Measurements from ENCODE around the gene FRK.
"Not testable (repeated sequence)": the region's sequence is repeated elsewhere in the genome, so short reads cannot be mapped to it uniquely, and the experiment has no call there.

Gene FRK, protein sequence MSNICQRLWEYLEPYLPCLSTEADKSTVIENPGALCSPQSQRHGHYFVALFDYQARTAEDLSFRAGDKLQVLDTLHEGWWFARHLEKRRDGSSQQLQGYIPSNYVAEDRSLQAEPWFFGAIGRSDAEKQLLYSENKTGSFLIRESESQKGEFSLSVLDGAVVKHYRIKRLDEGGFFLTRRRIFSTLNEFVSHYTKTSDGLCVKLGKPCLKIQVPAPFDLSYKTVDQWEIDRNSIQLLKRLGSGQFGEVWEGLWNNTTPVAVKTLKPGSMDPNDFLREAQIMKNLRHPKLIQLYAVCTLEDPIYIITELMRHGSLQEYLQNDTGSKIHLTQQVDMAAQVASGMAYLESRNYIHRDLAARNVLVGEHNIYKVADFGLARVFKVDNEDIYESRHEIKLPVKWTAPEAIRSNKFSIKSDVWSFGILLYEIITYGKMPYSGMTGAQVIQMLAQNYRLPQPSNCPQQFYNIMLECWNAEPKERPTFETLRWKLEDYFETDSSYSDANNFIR

DNA sequence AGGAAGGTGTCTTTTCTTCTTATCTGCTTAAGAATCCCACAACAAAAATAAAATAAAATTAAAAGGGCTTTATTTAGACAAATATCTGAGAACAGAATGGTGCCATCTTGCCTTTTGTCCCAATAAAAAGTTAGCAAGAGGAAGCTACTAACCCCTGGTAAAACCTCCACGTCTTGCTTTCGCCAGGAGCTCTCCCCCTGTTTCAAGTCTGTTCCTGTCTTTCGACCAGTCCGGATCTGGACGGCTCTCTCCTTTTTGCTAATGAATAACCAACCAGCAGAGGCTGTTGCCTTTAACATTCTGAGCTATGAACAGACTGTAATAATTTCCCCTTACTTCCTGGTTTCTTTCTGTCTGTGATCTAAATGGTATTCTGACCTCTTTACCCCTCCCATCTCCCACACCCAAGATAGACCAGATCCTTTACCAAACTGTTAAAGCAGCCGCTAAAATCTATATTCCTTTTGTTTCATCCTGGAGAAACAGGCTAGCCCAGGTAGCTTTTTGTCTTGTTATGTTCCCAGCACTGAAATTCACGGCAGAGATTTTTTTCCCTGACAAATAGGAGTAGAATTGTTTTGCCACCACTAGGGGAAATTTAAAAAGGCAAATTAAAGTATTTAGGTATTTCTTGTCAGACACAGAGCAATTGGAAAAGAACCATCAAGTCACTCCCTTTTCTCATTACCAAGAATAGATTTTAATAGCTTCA lies at the start of gene FRK:
Gene FRK, minus strand, starts transcription at position 320 of the 712 bp plus-strand sequence. CDS start 580 bp downstream, outside the sequence.
- peak within 1 kb of the TSS in 20 of 21 experiments; percentile 37 to 83 (median 68) for H3K27ac ChIP-seq
- peak within 1 kb of the TSS; percentile 31 to 53 (median 36) for H3K4me3 ChIP-seq

DNA sequence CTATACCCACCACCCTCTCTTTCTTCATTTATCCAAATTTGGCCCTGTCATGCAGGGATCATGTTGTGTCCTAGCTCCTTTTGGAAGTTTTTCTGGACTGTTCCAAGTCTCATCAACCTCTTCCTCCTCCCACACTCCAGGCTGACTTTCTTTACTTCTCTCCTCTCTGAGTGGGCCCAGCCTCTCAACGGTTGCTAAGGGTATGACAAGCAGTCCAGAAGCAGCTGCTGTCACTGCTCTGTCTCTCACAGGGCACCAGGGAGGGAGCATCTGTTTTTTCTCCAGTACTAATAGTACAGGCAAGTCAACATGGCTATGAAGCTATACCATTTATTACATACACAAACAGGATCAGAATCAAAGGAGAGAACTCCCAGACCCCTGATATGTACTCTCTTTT lies 48.1 kb upstream of the FRK start:
- no peak overlapping the region for H3K27ac ChIP-seq
- H3K4me3 ChIP-seq = no peak overlapping the region

DNA sequence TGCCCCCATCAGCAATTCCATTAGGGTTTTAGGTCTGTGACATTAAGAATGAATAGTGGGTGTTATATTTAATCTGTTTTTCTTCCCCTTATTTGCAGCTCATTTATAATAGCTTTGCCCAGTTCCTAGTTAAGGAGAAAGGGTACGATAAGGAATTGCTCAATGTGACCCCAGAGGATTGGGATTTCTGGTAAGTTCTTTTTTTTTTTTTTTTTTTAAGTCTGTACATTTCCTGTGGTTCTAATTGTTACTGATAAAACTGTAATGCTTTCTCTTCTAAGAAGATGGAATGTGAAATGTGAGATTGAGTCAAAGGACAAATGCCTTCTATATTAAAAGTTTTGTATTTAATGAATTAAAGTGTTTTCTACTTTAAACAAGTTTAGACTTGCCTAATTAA lies 45.5 kb upstream of the FRK start:
- H3K27ac ChIP-seq = no peak overlapping the region
- H3K4me3 ChIP-seq = no peak overlapping the region

DNA sequence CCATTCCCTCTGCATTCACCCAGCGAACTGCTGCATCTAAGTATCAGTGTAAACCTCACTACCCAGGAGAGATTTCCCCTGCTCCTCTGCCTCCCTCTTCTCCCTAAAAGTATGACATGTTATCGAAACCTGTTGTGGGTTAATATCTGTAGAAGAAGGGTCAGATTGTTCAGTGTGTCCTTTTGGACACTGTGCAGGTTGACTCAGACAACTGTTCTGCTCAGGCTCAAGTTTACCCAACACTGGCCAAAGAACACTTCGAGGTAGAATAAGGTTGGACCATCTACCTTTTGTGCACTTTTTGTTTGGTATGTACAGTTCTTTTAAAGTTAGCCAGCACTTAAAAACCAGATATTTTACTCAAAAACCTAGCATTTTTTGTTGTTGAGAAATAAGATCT lies 44.6 kb upstream of the FRK start:
- no peak overlapping the region for H3K27ac ChIP-seq

DNA sequence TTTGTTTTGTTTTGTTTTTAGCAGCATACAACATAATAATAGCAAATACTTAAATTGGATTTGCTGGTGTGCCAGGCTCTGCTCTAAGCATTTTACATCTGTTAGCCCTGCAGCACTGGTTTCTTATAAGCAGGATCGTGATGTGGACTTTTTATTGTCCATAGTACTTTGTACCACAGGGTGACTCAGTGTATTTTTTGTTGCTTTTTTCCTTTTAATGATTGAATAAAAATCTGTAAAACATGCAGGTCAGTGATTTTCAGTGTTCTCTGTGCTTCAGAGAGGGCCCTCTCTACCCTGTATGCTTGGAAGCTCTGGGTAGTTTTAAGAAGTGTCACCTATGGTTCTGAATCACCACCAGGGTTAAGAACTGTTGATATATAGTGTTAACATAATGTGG lies 43.9 kb upstream of the FRK start:
- H3K4me3 ChIP-seq = no peak overlapping the region
- H3K27ac ChIP-seq = no peak overlapping the region

More for the DNA sequence above, 44.6 kb upstream of the FRK start:
- no peak overlapping the region for H3K4me3 ChIP-seq

DNA sequence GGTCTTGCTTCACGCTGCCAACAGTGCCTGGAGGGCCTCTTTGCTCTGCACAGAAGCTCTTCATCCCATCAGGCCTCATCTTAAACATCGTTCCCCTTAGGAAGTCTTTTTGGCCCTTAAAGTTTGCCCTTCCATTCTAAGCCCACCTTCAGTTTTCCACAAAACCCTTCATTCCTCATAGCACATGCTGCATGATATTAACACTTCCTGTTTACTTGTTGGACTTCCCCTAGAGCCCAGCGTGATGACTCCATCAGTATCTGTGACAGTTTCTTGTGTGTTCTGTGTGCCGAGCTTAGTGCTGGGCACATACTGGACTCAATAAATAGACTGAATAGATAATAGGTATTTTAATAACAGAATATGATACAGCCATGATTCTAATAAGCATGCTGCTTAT lies 42.2 kb upstream of the FRK start:
- no peak overlapping the region for H3K27ac ChIP-seq
- no peak overlapping the region for H3K4me3 ChIP-seq

DNA sequence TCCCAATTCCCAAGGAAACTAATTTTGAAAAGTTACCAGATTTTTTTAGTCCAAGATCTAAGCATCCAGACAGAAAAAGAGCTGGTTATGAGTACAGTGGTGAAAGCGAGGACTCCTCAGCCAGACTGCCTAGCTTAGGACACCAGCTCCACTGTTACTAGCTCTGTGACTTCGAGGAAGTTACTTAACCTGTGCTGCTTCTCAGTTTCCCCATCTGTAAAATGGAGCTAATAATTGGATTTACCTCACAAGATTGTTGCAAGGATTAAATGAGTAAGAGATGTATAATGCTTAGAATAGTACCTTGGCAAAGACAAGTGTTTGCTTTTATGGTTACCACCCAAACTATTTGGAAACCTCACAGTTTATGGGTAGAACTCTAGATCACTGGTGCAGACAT lies 41.1 kb upstream of the FRK start:
- peak overlapping the region in 8 of 21 experiments; percentile 75 to 94 (median 88) for H3K27ac ChIP-seq
- H3K4me3 ChIP-seq = peak overlapping the region; percentile 68 to 84 (median 72)

DNA sequence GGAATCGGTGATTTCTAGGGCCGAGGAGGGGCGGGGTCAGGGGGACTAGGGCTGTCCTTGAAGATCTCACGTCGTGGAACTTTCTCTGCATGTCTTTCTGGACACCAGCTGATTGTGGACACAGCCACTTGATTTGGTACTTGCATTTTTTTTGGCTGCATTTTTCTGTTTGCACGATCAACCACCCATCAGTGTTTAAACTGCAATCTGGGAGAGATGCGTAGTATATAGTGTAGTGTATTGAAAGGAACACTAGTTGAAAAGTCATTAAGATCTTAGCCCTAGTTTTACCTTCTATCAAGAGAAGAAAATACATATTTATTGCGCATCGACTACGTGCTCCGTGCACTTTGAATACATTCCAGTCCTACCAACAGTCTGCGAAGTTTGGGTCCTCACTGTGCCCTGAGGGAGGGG lies 40.6 kb upstream of the FRK start:
- Histone ChIP-seq H3K27ac (peak overlapping the region in 20 of 21 experiments; percentile 59 to 94 (median 86)), H3K4me3 (peak overlapping the region; percentile 68 to 84 (median 72))

DNA sequence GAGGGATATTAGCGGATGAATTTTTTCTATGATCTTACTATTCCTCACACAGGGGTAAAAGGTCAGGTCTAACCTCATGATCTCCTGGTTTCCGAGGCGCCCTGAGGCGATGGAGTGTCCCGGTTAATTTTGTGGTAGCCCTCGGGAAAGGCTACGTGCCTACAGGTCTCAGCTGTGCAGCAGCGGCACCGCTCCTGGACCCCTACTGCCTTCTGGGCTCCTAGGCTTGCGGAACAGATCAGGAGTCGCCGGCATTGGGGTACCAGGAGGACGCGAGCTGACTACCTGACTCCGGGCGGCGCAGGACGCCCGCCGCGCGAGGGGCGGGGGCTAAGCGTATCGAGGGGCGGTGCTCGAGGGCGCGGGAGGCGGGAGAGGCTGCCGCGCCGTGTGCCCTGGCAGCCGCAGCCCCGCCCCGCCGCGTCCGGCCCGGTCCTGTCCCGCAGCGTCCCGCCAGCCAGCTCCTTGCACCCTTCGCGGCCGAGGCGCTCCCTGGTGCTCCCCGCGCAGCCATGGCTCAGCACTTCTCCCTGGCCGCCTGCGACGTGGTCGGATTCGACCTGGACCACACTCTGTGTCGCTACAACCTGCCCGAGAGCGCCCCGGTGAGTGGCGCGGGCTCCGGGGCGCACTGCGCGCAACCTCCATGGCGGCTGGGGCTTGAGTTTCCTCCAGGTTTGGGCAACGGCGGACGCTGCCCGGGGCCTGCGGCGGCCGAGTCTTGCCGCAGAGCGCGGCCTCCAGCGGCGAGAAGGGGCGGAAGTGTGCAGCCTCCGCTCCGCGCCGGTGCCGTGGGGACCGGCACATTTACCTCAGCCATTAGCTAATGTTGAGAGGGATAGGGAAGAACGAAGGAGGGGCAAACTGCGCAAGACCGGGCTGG lies 40.0 kb upstream of the FRK start, which contains the start of gene NT5DC1:
Gene NT5DC1, plus strand, starts transcription at position 435 of the 883 bp plus-strand sequence. Its CDS starts 78 bp downstream, at position 513.
- H3K27ac ChIP-seq = peak within 1 kb of the TSS; percentile 59 to 94 (median 86)
- H3K4me3 ChIP-seq = peak within 1 kb of the TSS; percentile 68 to 84 (median 72)

DNA sequence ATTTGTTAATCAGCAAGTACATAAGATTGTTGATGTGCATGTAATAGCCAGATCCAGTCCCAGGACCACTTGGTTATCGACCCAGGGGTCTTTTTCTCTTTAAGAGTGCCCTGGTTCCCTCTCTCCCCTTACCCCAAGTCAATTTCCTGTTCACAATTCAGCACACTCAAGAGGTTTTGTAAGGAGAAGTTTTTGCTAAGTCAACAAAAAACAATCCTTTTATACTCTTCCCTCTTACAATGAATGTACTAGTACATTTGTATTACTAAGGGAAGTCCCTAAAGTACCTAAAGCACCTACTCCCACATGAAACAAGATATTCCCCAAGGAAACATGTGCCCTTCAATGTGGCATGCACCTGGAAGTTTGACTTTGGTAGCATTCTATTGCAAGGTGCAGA lies 38.3 kb upstream of the FRK start:
- peak overlapping the region in 1 of 21 experiments; percentile 38 for H3K27ac ChIP-seq

DNA sequence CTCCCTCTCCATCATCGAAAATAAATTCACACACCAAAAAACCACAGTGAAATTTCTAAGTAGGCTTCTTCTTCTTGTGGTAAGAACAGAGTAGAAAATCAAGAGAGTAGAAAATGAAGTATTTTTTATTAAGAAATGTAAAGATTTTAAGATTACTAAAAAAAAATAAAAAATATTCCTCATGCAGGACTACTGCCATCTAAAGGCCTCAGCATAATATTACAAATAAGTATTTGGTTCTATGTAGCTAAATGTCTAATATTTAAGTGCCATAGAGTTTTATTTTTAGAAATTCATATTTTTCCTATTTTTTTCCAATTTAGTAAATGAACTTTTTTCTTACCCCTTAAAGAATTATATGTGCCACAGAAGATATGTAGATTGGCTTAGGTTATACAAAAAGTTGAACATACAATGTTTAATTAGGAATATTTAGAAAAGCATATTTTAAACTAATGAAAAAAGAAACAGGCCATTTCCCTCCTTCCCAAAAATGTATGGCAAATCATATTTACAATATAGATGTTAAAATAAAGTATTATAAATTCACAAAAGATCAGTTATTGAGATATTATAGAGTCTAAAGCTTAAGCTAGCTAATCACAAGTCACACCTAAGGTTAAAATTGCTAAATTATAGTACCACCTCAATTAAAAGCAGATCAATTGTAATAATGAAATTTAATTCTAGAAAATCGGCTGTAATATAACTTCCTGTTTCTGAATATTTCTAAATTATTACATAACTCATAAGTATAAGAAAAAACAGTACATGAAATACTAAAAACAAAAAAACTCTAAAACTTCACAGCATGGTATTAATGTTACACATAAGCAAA lies 36.5 kb upstream of the FRK start:
- Histone ChIP-seq H3K27ac (no peak overlapping the region), H3K4me3 (no peak overlapping the region)

More for the DNA sequence above, 38.3 kb upstream of the FRK start:
- no peak overlapping the region for H3K4me3 ChIP-seq

DNA sequence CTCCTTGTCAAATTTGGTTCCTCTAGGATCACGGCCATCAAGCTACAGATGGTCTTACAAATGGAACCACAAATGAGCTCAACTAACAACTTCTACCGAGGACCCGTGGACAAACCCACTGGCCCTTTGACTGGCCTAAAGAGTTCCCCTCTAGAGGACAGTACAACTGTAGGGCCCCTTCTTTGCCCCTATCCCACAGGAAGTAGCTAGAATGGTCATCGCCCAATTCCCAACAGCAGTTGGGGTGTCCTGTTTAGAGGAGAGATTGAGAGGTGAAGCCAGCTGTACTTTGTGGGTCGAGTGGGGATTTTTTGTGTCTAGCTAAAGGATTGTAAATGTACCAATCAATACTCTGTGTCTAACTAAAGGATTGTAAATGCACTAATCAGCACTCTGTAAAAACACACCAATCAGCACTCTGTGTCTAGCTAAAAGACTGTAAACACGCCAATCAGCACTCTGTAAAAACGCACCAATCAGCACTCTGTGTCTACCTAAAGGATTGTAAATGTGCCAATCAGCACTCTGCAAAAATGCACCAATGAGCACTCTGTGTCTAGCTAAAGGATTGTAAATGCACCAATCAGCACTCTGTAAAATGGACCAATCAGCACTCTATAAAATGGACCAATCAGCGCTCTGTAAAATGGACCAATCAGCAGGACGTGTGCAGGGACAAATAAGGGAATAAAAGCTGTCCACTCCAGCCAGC lies 35.5 kb upstream of the FRK start:
- not testable (repeated sequence) for H3K4me3 ChIP-seq, H3K27ac ChIP-seq

DNA sequence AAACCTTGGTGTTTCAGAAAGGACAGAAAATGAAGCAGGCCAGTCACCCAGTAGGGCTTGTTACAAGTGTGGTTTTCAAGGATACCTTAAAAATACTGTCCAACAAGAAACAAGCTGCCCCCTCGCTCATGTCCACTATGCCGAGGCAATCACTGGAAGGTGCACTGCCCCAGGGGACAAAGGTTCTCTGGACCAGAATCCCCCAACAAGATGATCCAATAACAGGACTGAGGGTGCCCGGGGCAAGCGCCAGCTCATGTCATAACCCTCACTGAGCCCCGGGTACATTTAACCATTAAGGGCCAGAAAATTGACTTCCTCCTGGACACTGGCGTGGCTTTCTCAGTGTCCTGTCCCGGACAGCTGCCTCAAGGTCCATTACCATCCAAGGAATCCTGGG lies 33.4 kb upstream of the FRK start:
- Histone ChIP-seq H3K4me3 (no peak overlapping the region), H3K27ac (no peak overlapping the region)

DNA sequence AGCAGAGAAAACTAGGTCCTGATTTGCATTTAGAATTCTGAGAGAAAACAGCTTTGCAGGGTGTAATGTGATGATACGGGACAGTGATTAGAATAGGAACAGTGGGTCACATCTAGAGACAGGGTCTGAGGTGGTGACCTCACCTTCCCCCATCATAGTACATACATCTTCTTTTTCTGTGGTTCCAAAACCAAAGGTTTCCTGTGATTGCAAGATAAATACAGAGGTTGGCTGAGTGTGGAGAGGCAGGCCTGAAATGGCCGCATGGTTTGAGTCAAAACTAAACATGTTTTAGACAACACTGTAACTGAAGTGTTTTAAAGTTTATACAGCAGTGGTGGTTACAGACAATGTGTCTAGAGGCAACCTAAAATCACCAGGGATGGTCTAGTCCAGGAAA lies 29.6 kb upstream of the FRK start:
- Histone ChIP-seq H3K27ac (no peak overlapping the region), H3K4me3 (no peak overlapping the region)

DNA sequence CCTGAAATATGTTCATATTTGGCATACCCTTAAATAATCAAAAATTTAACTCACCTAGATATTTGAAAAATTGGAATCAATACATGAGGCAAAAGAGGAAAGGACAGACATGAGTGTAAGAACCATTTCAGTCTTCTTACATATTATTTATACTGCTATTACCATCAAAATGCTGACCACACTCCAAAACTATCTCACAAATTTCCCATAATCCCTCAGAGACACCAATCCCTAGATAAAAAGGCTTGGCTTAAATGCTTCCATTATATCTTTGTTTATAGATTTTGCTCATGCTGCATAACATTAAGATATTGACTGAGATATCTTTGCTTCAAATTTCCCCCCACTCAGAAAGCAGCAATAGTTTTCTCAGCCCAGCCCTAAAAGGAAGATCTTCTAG lies 28.3 kb upstream of the FRK start:
- Histone ChIP-seq H3K4me3 (no peak overlapping the region), H3K27ac (no peak overlapping the region)

DNA sequence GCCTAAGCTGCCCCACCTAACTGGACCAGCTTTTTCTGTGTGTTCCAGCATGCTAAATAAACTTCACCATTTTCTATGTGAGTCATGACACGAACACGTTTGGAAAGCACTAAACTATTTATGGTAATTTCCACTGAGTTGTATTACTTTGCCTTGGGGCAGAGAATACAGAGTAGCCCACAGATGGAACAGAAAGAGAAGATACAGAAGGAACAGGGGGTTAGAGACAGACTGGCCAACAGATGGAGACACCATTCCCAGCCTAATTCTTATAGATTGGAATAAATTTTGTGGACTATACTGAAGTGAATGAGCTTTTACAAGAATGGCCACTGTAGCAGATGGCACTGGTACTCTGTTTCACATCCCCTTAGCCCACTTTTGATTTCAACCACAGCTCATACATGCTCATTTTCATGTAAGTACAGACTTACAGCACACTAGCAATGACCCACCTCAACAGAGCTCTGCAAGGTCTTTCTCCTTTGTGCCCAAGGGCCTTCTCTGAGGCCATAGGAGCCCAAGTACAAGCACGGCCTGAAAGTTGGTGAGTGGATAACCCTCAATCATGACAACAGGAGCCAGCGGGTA lies 26.8 kb upstream of the FRK start:
- Histone ChIP-seq H3K4me3 (no peak overlapping the region), H3K27ac (no peak overlapping the region)

DNA sequence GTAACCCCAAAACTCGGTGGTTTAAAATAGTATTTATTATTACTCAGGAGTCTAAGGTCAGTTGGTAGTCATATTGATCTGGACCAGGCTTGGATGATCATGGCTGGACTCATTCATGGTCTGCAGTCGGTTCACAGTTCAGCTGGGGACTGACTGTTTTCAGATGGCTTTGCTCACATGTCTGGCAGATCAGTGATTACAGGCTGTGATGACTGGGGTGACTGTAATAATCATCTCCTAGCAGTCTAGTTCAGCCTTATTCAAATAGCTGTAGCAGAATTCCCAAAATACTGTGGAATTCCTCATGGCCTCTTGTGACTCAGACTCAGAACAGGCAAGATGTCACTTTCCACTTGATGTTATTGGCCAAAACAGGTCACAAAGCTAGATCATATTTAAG lies 23.6 kb upstream of the FRK start:
- Histone ChIP-seq H3K27ac (no peak overlapping the region), H3K4me3 (no peak overlapping the region)

DNA sequence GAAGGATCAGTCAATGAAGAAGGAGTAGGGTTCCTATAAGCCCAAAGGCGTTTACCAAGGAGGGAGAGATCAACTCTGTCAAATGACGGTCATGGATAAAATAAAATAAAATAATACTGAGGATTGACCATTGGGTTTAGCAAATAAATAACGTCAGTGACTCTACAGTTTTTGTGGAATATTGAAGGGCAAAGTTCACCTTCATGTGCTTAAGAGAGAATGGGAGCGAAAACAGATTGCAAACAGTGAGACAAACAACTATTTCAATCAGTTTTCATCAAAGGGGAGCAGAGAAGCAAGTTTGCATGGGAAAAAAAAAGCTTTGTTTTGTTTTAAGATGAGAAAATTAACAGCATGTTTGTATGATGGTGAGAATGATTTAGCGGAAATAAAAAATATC lies 22.4 kb upstream of the FRK start:
- Histone ChIP-seq H3K27ac (no peak overlapping the region), H3K4me3 (no peak overlapping the region)
